Naive thymus-derived CD8-positive, alpha-beta T cell (primary cell): Measurements from ENCODE around the gene AKNAD1. TPM values are rescaled to one million over a fixed set of nuclear protein-coding genes. Genes with fewer than 3 reads are reported as not detected.

Source experiments
- ATAC-seq, 2 donors: fragments of 150-1000 bp; cut with Tn5 transposase in 1 of 2; sonication (Bioruptor Pico), chemical (Tn5 transposase) in 1 of 2; 1 replicate in 1 of 2; 2 replicates in 1 of 2; pipeline ENCODE4 v1.10.0; 2021; ENCODE audit warnings: mild to moderate bottlenecking in 2 of 2, moderate library complexity in 2 of 2
- POLR2A ChIA-PET: fragments of 350-600 bp; sonication (Branson Sonifier 250); formaldehyde crosslinking; loops from one replicate; lab custom pipeline; 2021; ENCODE audit warnings: antibody characterized with exemption; lab: Charles Lee
- DNase-seq, 10 donors: peaks; one replicate each; pipeline versions ENCODE4 v3.0.0 to v3.0.0-alpha.2; 2020 to 2022
- H3K27ac Mint-ChIP-seq, 10 donors: one replicate each; pipeline ENCODE4 v1.8.0; 2020 to 2022; ENCODE audit warnings: mild to moderate bottlenecking in 10 of 10, mixed read lengths in 10 of 10, moderate library complexity in 4 of 10, inconsistent platforms in 1 of 10
- H3K27me3 Mint-ChIP-seq, 5 donors: one replicate each; pipeline ENCODE4 v1.8.0; 2021 to 2022; ENCODE audit warnings: mixed read lengths in 5 of 5
- H3K36me3 Mint-ChIP-seq, 3 donors: one replicate each; pipeline ENCODE4 v1.8.0; 2020 to 2022; ENCODE audit warnings: mixed read lengths in 3 of 3, mild to moderate bottlenecking in 2 of 3, inconsistent platforms in 1 of 3
- H3K4me1 Mint-ChIP-seq, 4 donors: one replicate each; pipeline ENCODE4 v1.8.0; 2021 to 2022; ENCODE audit warnings: mixed read lengths in 4 of 4
- H3K4me3 Mint-ChIP-seq, 10 donors: one replicate each; pipeline ENCODE4 v1.8.0; 2020 to 2022; ENCODE audit warnings: mild to moderate bottlenecking in 10 of 10, mixed read lengths in 10 of 10, moderate library complexity in 6 of 10, inconsistent platforms in 1 of 10
- H3K9me3 Mint-ChIP-seq, 9 donors: one replicate each; pipeline ENCODE4 v1.8.0; 2020 to 2022; ENCODE audit warnings: mixed read lengths in 9 of 9, mild to moderate bottlenecking in 3 of 9, inconsistent platforms in 1 of 9, moderate library complexity in 1 of 9
- polyA plus RNA-seq, 3 donors: library from polyadenylated mRNA; unstranded; fragments of 300-500 nt; fragmentation: Illumina TruSeq; gene quantifications; one replicate each; pipeline ENCODE4 v1.2.3, GENCODE V29; 2021
- total RNA-seq, 8 experiments: library from RNA in 2 of 8; stranded (reverse) in 2 of 8; gene quantifications; one replicate each; pipeline ENCODE4 v1.2.3 and lab custom pipeline; 2021 to 2026

Gene AKNAD1
- total and polyA plus RNA-seq, 5 experiments from 2014 or later = not detected

GRCh38 chr1:108842525-108843181 is 14.2 kb downstream of the AKNAD1 start:
- Mint-ChIP-seq H3K4me1 (no peaks in the 10 kb centered on the region), H3K9me3 (peaks cover 0 to 4% (median 0%) of the 10 kb centered on the region in 9 donors), H3K27me3 (peaks cover 0 to 5% (median 0%) of the 10 kb centered on the region in 5 donors), H3K36me3 (peaks cover 0 to 6% (median 0%) of the 10 kb centered on the region in 3 donors), H3K27ac (no peak overlapping the region), H3K4me3 (no peak overlapping the region)
- no peak for DNase-seq
- no peak for ATAC-seq
- POLR2A ChIA-PET = no interaction called here

- POLR2A ChIA-PET = no interaction called here
- Mint-ChIP-seq H3K36me3 (peaks cover 0 to 6% (median 0%) of the 10 kb centered on the region in 3 donors), H3K4me3 (no peak overlapping the region), H3K4me1 (no peaks in the 10 kb centered on the region), H3K27me3 (peaks cover 0 to 4% (median 0%) of the 10 kb centered on the region in 5 donors), H3K9me3 (peaks cover 0 to 4% (median 0%) of the 10 kb centered on the region in 9 donors), H3K27ac (no peak overlapping the region)
- no peak for DNase-seq
- ATAC-seq = no peak
Measured at GRCh38 chr1:108841703-108842102, 15.2 kb downstream of the AKNAD1 start.

GRCh38 chr1:108832929-108833328 is 24.0 kb downstream of the AKNAD1 start:
- Mint-ChIP-seq H3K27ac (no peak overlapping the region), H3K27me3 (peaks cover 0 to 3% (median 0%) of the 10 kb centered on the region in 5 donors), H3K4me1 (peaks cover 0 to 3% (median under 1%) of the 10 kb centered on the region in 4 donors), H3K9me3 (peaks cover 0 to 2% (median 0%) of the 10 kb centered on the region in 9 donors), H3K4me3 (no peak overlapping the region), H3K36me3 (no peaks in the 10 kb centered on the region)
- POLR2A ChIA-PET = no interaction called here
- ATAC-seq (no peak), DNase-seq (no peak)

GRCh38 chr1:108831225-108831624 is 25.7 kb downstream of the AKNAD1 start:
- no peaks in the 10 kb centered on the region for H3K9me3 Mint-ChIP-seq
- DNase-seq (no peak), ATAC-seq (no peak)
- POLR2A ChIA-PET = no interaction called here
- peaks cover 0 to 3% (median 0%) of the 10 kb centered on the region in 5 donors for H3K27me3 Mint-ChIP-seq
- H3K27ac Mint-ChIP-seq = no peak overlapping the region
- no peaks in the 10 kb centered on the region for H3K36me3 Mint-ChIP-seq
- H3K4me3 Mint-ChIP-seq = no peak overlapping the region
- peaks cover 0 to 5% (median 2%) of the 10 kb centered on the region in 4 donors for H3K4me1 Mint-ChIP-seq

GRCh38 chr1:108830119-108831008 is 26.5 kb downstream of the AKNAD1 start:
- no peak for ATAC-seq
- Mint-ChIP-seq H3K27ac (no peak overlapping the region), H3K27me3 (peaks cover 0 to 3% (median 0%) of the 10 kb centered on the region in 5 donors), H3K36me3 (no peaks in the 10 kb centered on the region), H3K4me3 (no peak overlapping the region), H3K9me3 (no peaks in the 10 kb centered on the region), H3K4me1 (peaks cover 0 to 5% (median 2%) of the 10 kb centered on the region in 4 donors)
- no peak for DNase-seq
- POLR2A ChIA-PET = no interaction called here

GRCh38 chr1:108829498-108829916 is 27.4 kb downstream of the AKNAD1 start:
- DNase-seq (no peak), ATAC-seq (no peak)
- H3K9me3 Mint-ChIP-seq = no peaks in the 10 kb centered on the region
- no peak overlapping the region for H3K27ac Mint-ChIP-seq
- no peaks in the 10 kb centered on the region for H3K36me3 Mint-ChIP-seq
- H3K4me1 Mint-ChIP-seq = peaks cover 0 to 5% (median 2%) of the 10 kb centered on the region in 4 donors
- POLR2A ChIA-PET = no interaction called here
- H3K4me3 Mint-ChIP-seq = no peak overlapping the region
- H3K27me3 Mint-ChIP-seq = peaks cover 0 to 2% (median 0%) of the 10 kb centered on the region in 5 donors

- POLR2A ChIA-PET = interaction anchor here (3.4 kb wide), 1 partner anchor 136 kb away, joined by 11 read pairs; the partner anchor contains the start of gene PRPF38B
- ATAC-seq = peak; percentile 60 to 82
- peak; percentile 43 to 82 (median 60) for DNase-seq
- no peaks in the 10 kb centered on the region for H3K36me3 Mint-ChIP-seq
- H3K9me3 Mint-ChIP-seq = no peaks in the 10 kb centered on the region
- H3K27me3 Mint-ChIP-seq = peaks cover 0 to 2% (median 0%) of the 10 kb centered on the region in 5 donors
- H3K4me3 Mint-ChIP-seq = no peak overlapping the region
- peaks cover 0 to 5% (median 2%) of the 10 kb centered on the region in 4 donors for H3K4me1 Mint-ChIP-seq
- no peak overlapping the region for H3K27ac Mint-ChIP-seq
Measured at GRCh38 chr1:108828074-108828961, 28.6 kb downstream of the AKNAD1 start.

GRCh38 chr1:108826081-108826635 is 30.7 kb downstream of the AKNAD1 start:
- H3K4me1 Mint-ChIP-seq = peaks cover 0 to 5% (median 2%) of the 10 kb centered on the region in 4 donors
- H3K4me3 Mint-ChIP-seq = peak overlapping the region in 1 of 10 donors; percentile 6
- no peaks in the 10 kb centered on the region for H3K9me3 Mint-ChIP-seq
- peaks cover 0 to 5% (median 0%) of the 10 kb centered on the region in 5 donors for H3K27me3 Mint-ChIP-seq
- H3K27ac Mint-ChIP-seq = no peak overlapping the region
- POLR2A ChIA-PET = interaction anchor here (0.9 to 3.4 kb wide), 2 partner anchors 134 to 211 kb away, joined by 3 to 11 read pairs; partner anchors contain the start of gene PRPF38B
- no peaks in the 10 kb centered on the region for H3K36me3 Mint-ChIP-seq
- no peak for ATAC-seq
- no peak for DNase-seq

GRCh38 chr1:108824051-108824450 is 32.8 kb downstream of the AKNAD1 start:
- DNase-seq (no peak), ATAC-seq (no peak)
- Mint-ChIP-seq H3K9me3 (no peaks in the 10 kb centered on the region), H3K36me3 (no peaks in the 10 kb centered on the region), H3K4me1 (peaks cover 0 to 5% (median 2%) of the 10 kb centered on the region in 4 donors), H3K4me3 (no peak overlapping the region), H3K27me3 (peaks cover 0 to 8% (median 8%) of the 10 kb centered on the region in 5 donors), H3K27ac (no peak overlapping the region)
- POLR2A ChIA-PET = interaction anchor here (0.6 kb wide), 1 partner anchor 20 kb away, joined by 3 read pairs; no protein-coding TSS in a partner anchor

GRCh38 chr1:108823632-108824031 is 33.3 kb downstream of the AKNAD1 start:
- H3K9me3 Mint-ChIP-seq = no peaks in the 10 kb centered on the region
- no peaks in the 10 kb centered on the region for H3K36me3 Mint-ChIP-seq
- H3K27me3 Mint-ChIP-seq = peaks cover 0 to 8% (median 8%) of the 10 kb centered on the region in 5 donors
- H3K4me3 Mint-ChIP-seq = no peak overlapping the region
- POLR2A ChIA-PET = no interaction called here
- peaks cover 0 to 5% (median 2%) of the 10 kb centered on the region in 4 donors for H3K4me1 Mint-ChIP-seq
- DNase-seq = no peak
- H3K27ac Mint-ChIP-seq = no peak overlapping the region
- ATAC-seq = no peak

GRCh38 chr1:108819878-108820277 is 37.0 kb downstream of the AKNAD1 start:
- Mint-ChIP-seq H3K4me1 (peaks cover 0 to 1% (median 0%) of the 10 kb centered on the region in 4 donors), H3K4me3 (no peak overlapping the region), H3K27ac (no peak overlapping the region), H3K36me3 (no peaks in the 10 kb centered on the region), H3K27me3 (peaks cover 0 to 8% (median 6%) of the 10 kb centered on the region in 5 donors), H3K9me3 (no peaks in the 10 kb centered on the region)
- no peak for ATAC-seq
- DNase-seq = no peak
- POLR2A ChIA-PET = interaction anchor here (0.6 kb wide), 1 partner anchor 16 kb away, joined by 3 read pairs; no protein-coding TSS in a partner anchor
